Keratinocyte (primary cell): ENCODE data around the gene IFNGR1.

ENCODE experiments used
- EZH2 ChIP-seq: IDR thresholded peaks from one replicate; pipeline ENCODE4 v1.6.1; 2012; ENCODE audit warnings: inconsistent platforms, mild to moderate bottlenecking, low read length, moderate library complexity
- TF ChIP-seq, protein P1 (sequence below), 3 experiments: IDR thresholded peaks in 1 of 3; conservative IDR thresholded peaks in 1 of 3; optimal IDR thresholded peaks in 1 of 3; 2 replicates in 2 of 3; 3 replicates in 1 of 3; pipeline versions ENCODE3 to v1.5.1; 2011; ENCODE audit warnings: low read length in 3 of 3, mild to moderate bottlenecking in 3 of 3, moderate library complexity in 2 of 3, control low read depth in 1 of 3, inconsistent platforms in 1 of 3; ENCODE audit not compliant: insufficient read depth in 2 of 3; ENCODE audit errors: extremely low read depth in 1 of 3

DNA sequence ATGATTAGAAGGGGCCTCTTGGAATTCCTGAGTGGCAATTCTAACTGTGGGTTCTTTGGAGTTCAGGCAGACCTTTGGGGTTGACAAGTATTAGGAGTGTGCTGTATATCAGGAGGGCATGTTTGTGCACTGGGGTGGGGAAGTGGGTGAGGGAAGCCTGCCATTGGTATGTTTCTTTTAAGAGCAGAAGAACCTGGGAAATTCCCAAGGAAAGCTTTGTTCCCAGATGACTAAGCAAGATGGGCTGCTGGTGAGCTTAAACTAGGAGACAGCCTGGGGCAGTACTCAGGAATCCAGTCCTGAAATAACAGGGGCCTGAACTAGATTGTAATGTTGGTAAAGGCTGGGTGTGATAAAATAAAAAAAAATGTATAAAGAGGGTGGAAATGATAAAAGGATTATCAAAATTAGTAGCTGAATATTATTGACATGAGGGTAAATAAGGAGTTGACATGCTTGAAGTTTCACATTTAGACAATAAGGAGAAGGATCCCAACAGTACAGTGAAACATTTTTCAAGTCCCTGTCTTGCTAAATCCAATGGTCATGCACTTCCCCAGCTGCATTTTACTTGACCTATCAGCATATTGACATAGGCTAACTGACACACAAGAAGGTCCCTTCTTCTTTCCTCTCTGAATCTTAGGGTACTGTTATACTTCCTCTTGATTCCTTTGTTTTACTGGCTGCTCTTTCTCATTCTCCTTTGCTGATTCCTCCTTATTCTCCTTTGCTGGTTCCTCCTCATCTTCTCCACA is 18.4 kb upstream of the IFNGR1 start:
- TF ChIP-seq EZH2, result no peak
- TF ChIP-seq, protein P1, sequence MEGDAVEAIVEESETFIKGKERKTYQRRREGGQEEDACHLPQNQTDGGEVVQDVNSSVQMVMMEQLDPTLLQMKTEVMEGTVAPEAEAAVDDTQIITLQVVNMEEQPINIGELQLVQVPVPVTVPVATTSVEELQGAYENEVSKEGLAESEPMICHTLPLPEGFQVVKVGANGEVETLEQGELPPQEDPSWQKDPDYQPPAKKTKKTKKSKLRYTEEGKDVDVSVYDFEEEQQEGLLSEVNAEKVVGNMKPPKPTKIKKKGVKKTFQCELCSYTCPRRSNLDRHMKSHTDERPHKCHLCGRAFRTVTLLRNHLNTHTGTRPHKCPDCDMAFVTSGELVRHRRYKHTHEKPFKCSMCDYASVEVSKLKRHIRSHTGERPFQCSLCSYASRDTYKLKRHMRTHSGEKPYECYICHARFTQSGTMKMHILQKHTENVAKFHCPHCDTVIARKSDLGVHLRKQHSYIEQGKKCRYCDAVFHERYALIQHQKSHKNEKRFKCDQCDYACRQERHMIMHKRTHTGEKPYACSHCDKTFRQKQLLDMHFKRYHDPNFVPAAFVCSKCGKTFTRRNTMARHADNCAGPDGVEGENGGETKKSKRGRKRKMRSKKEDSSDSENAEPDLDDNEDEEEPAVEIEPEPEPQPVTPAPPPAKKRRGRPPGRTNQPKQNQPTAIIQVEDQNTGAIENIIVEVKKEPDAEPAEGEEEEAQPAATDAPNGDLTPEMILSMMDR (optimal IDR thresholded peaks at IDR 0.05 in 1 of 3, IDR thresholded peaks at IDR 0.05 in 1 of 3, conservative IDR thresholded peaks at IDR 0.05 in 1 of 3; ENCODE audit: extremely low read depth in 1 of 3, insufficient read depth in 2 of 3, low read length in 3 of 3), result no peak
